Measurements from ENCODE around the gene DCAF15.

GRCh38 chr19:13906521-13906904, 45.8 kb upstream of the DCAF15 start:
- TF ChIP-seq, protein P1, sequence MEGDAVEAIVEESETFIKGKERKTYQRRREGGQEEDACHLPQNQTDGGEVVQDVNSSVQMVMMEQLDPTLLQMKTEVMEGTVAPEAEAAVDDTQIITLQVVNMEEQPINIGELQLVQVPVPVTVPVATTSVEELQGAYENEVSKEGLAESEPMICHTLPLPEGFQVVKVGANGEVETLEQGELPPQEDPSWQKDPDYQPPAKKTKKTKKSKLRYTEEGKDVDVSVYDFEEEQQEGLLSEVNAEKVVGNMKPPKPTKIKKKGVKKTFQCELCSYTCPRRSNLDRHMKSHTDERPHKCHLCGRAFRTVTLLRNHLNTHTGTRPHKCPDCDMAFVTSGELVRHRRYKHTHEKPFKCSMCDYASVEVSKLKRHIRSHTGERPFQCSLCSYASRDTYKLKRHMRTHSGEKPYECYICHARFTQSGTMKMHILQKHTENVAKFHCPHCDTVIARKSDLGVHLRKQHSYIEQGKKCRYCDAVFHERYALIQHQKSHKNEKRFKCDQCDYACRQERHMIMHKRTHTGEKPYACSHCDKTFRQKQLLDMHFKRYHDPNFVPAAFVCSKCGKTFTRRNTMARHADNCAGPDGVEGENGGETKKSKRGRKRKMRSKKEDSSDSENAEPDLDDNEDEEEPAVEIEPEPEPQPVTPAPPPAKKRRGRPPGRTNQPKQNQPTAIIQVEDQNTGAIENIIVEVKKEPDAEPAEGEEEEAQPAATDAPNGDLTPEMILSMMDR (IDR thresholded peaks at IDR 0.05): no peak
- no peak for TF ChIP-seq POLR2A (IDR thresholded peaks at IDR 0.05)

Data from uterus (tissue), 2 donors.